ENCODE results near the gene MST1R.
"Not testable (repeated sequence)": the region's sequence is repeated elsewhere in the genome, so short reads cannot be mapped to it uniquely, and the experiment has no call there.

MST1R gene

DNA sequence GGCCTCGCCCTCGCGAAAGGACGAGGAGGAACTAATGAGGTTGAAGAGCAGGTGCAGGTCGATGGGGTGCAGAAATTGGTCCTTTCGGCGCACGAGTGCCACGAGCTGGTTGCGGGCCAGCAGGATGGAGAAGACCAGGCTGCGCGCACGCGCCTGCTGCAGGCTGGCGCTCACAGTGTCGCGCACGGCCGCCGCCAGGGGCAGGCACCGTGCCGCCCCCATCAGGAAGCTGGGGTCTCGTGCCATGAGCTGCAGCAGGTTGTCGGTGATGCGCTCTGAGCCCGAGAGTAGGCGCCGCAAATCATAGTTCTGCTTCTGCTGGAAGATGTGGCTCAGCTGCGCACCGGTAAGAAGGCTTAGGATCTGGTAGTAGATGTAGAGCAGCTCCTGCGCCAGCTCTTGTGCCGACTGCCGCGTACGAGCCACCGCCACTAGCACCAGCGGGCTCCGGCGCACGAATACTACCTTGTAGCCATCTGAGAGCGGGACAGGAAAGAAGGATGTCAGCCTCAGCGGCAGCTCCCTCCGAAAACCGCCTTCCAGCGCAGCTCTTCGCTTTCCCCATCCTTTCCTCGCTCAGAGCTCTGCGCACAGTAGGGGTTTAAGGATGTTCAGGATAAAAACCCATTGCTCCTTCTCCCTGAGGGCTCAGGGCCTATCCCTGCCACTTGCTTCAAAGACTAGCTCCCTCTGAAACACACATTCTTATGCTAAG, 6.9 kb upstream of the MST1R start:
- Histone ChIP-seq H3K27ac (ENCODE audit: low read length) (no peak overlapping the region), H3K27me3 (ENCODE audit: low read depth, low read length) (no peaks in the 10 kb centered on the region), H3K4me3 (ENCODE audit: low read depth in 1 of 2, low read length in 2 of 2) (no peak overlapping the region), H3K36me3 (ENCODE audit: control insufficient read depth in 1 of 2, insufficient read depth in 2 of 2, low read length in 2 of 2) (peaks cover 13 to 40% of the 10 kb centered on the region in 2 donors), H3K4me1 (ENCODE audit: control insufficient read depth in 1 of 2, insufficient read depth in 2 of 2, low read length in 2 of 2) (peaks cover 5 to 12% of the 10 kb centered on the region in 2 donors), H3K9me3 (ENCODE audit: control insufficient read depth in 1 of 2, low read length in 2 of 2) (no peaks in the 10 kb centered on the region)

DNA sequence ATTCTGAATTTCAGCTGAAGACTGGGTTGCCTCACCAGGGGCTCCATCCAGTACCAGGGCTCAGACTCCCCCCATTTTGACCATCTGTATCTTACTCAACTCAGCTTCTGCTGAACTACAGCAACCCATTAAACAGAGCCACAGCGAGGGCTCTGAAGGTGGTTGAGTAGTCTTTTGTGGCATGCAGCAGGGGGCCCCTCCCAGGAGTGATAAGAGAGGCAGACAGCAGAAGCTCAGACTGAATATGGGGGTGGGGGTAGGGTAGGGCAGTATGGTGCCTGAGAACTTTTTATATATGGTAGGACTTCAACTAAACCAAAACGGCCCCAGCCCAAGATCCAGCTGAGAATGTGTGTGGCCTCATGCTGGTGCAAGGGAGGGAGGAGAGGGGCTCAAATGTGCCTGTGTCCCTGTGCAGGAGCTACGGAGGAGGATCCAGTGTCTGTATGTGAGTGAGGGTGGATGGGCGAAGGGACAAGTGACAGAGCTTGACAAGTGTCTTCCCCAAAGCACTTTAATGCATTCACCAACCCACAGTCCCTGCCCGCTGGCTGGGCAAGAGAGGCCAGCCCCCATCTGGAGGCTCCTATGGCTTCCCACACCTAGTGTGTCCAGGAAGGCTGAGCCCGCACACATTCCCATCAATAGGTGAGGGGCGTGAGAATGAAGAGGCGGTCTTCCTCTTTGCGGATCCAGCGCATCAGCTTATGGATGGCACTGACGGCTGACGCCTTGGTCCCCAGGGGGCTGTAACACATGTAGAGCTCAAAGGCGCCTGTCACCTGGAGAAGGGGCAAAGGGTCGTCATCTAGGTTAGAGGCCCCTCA, 4.9 kb upstream of the MST1R start:
- Histone ChIP-seq H3K9me3 (ENCODE audit: control insufficient read depth in 1 of 2, low read length in 2 of 2) (no peaks in the 10 kb centered on the region), H3K27ac (ENCODE audit: low read length) (no peak overlapping the region), H3K36me3 (ENCODE audit: control insufficient read depth in 1 of 2, insufficient read depth in 2 of 2, low read length in 2 of 2) (peaks cover 13 to 40% of the 10 kb centered on the region in 2 donors), H3K27me3 (ENCODE audit: low read depth, low read length) (no peaks in the 10 kb centered on the region), H3K4me1 (ENCODE audit: control insufficient read depth in 1 of 2, insufficient read depth in 2 of 2, low read length in 2 of 2) (peaks cover 5 to 19% of the 10 kb centered on the region in 2 donors), H3K4me3 (ENCODE audit: low read depth in 1 of 2, low read length in 2 of 2) (no peak overlapping the region)

- H3K36me3 ChIP-seq (ENCODE audit: control insufficient read depth in 1 of 2, insufficient read depth in 2 of 2, low read length in 2 of 2): peaks cover 0 to 23% of the 10 kb centered on the region in 2 donors
- peak overlapping the region; percentile 53 for H3K27ac ChIP-seq (ENCODE audit: low read length)
- peaks cover 5 to 22% of the 10 kb centered on the region in 2 donors for H3K4me1 ChIP-seq (ENCODE audit: control insufficient read depth in 1 of 2, insufficient read depth in 2 of 2, low read length in 2 of 2)
- H3K27me3 ChIP-seq (ENCODE audit: low read depth, low read length): no peaks in the 10 kb centered on the region
- H3K9me3 ChIP-seq (ENCODE audit: control insufficient read depth in 1 of 2, low read length in 2 of 2): no peaks in the 10 kb centered on the region
- H3K4me3 ChIP-seq (ENCODE audit: low read depth in 1 of 2, low read length in 2 of 2): peak overlapping the region; percentile 9 to 42
Measured at GRCh38 chr3:49906073-49906743, 2.5 kb upstream of the MST1R start.

DNA sequence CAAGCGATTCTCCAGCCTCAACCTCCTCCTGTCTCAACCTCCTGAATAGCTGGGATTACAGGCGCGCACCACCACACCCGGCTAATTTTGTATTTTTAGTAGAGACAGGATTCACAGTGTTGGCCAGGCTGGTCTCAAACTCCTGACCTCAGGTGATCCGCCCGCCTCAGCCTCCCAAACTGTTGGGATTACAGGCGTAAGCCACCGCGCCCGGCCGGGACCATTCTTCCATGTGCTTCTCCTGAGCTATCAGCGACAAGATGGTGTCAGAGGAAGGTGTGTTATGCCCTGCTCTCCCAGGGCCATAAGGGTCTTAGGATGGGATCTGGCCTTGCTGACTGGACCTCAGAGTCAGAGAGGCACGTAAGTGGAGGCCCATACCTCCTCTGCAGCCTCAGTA, 775 bp upstream of the MST1R start:
- peaks cover 5 to 22% of the 10 kb centered on the region in 2 donors for H3K4me1 ChIP-seq (ENCODE audit: control insufficient read depth in 1 of 2, insufficient read depth in 2 of 2, low read length in 2 of 2)
- not testable (repeated sequence) for H3K27ac ChIP-seq (ENCODE audit: low read length); H3K27me3 ChIP-seq (ENCODE audit: low read depth, low read length); H3K36me3 ChIP-seq (ENCODE audit: control insufficient read depth in 1 of 2, insufficient read depth in 2 of 2, low read length in 2 of 2); H3K4me3 ChIP-seq (ENCODE audit: low read depth in 1 of 2, low read length in 2 of 2); H3K9me3 ChIP-seq (ENCODE audit: control insufficient read depth in 1 of 2, low read length in 2 of 2)

GRCh38 chr3:49902511-49903345, 945 bp downstream of the MST1R start:
- peak overlapping the region; percentile 53 to 66 for H3K4me3 ChIP-seq (ENCODE audit: low read depth in 1 of 2, low read length in 2 of 2)
- H3K27me3 ChIP-seq (ENCODE audit: low read depth, low read length): no peaks in the 10 kb centered on the region
- no peaks in the 10 kb centered on the region for H3K36me3 ChIP-seq (ENCODE audit: control insufficient read depth in 1 of 2, insufficient read depth in 2 of 2, low read length in 2 of 2)
- H3K27ac ChIP-seq (ENCODE audit: low read length): peak overlapping the region; percentile 23
- peaks cover 5 to 22% of the 10 kb centered on the region in 2 donors for H3K4me1 ChIP-seq (ENCODE audit: control insufficient read depth in 1 of 2, insufficient read depth in 2 of 2, low read length in 2 of 2)
- no peaks in the 10 kb centered on the region for H3K9me3 ChIP-seq (ENCODE audit: control insufficient read depth in 1 of 2, low read length in 2 of 2)

DNA sequence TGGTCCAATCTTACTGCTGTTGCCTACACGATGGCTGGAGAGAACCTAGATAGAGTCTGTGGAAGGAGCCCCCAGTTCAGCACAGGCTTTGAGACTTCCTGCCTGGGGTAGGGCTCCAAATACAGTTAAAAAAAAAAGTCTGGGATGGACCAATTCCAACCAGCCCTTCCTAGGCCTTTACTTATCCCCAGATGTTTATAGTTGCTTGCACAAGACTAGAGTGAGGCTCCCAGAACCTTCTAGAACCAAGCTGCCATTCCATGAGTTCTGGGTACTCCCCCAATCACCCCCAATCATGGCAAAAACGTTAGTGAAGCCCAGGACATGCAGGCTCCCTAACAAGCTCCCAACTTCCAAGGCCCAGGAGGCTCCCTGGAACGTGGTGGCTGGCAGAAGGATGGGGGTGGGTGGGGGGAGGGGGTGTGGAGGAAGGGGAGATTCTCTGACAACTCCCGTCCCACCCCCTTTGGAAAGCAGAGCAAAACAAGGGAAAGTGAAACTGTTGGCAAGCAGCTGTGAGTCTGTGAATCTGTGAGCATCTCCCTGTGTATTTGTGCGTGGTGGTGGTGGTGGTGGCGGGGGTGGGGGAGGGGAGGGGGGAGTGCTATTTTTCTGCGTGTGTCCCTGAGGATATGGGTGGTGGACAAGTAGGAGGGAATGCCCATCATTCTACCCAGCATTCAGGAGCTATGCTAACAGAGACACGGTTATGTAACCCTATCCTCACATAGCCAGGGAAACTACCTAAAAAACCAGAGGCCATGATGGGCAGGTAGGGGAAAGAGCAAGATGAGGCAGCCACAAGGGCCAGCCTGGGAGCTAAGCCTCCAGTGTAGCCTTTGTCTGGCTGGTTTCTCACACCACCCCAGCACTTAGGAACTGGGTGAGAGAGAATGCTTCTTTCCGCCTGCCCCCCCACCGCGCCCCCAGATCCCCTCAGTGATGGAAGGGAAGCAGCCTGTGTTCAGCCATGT, 2.0 kb downstream of the MST1R start:
- peaks cover 5 to 21% of the 10 kb centered on the region in 2 donors for H3K4me1 ChIP-seq (ENCODE audit: control insufficient read depth in 1 of 2, insufficient read depth in 2 of 2, low read length in 2 of 2)
- peak overlapping the region in 1 of 2 donors; percentile 47 for H3K4me3 ChIP-seq (ENCODE audit: low read depth in 1 of 2, low read length in 2 of 2)
- no peaks in the 10 kb centered on the region for H3K9me3 ChIP-seq (ENCODE audit: control insufficient read depth in 1 of 2, low read length in 2 of 2)
- H3K27me3 ChIP-seq (ENCODE audit: low read depth, low read length): no peaks in the 10 kb centered on the region
- H3K27ac ChIP-seq (ENCODE audit: low read length): peak overlapping the region; percentile 83
- peaks cover 0 to 2% of the 10 kb centered on the region in 2 donors for H3K36me3 ChIP-seq (ENCODE audit: control insufficient read depth in 1 of 2, insufficient read depth in 2 of 2, low read length in 2 of 2)

DNA sequence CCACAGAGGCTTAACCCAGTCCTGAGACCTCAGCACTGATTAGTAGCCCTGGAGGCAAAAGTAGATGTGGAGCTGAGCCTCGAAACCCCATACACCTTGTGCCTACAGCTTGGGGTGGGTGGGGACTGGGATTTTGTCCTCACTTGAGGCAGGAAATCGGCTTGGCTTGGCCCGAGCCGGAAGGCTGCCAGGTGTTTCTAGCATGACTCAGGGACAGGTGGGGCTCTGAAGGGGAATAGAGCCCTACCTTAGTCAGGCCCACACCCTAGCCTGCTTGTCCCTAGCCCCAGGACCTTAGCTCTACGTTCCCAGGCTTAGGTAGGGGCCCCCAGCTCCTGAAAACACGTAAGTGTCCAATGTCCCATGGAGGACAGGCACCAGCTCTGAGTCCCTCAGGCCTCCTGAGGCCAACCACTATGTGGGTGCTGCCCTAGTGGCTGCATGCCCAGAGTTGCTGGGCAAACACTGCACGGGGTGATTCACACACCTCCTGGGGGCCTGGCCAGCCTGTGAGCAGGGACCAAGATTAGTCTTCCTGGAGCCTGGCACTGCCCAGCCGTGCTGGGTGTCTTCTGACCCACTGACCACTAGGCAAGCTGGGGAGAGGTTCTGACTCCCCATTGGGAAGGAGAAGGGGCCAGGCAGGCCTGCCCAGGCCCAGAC, 3.1 kb downstream of the MST1R start:
- Histone ChIP-seq H3K4me1 (ENCODE audit: control insufficient read depth in 1 of 2, insufficient read depth in 2 of 2, low read length in 2 of 2) (peaks cover 0 to 11% of the 10 kb centered on the region in 2 donors), H3K9me3 (ENCODE audit: control insufficient read depth in 1 of 2, low read length in 2 of 2) (no peaks in the 10 kb centered on the region), H3K27ac (ENCODE audit: low read length) (peak overlapping the region; percentile 83), H3K36me3 (ENCODE audit: control insufficient read depth in 1 of 2, insufficient read depth in 2 of 2, low read length in 2 of 2) (peaks cover 0 to 11% of the 10 kb centered on the region in 2 donors), H3K4me3 (ENCODE audit: low read depth in 1 of 2, low read length in 2 of 2) (peak overlapping the region in 1 of 2 donors; percentile 47), H3K27me3 (ENCODE audit: low read depth, low read length) (no peaks in the 10 kb centered on the region)

DNA sequence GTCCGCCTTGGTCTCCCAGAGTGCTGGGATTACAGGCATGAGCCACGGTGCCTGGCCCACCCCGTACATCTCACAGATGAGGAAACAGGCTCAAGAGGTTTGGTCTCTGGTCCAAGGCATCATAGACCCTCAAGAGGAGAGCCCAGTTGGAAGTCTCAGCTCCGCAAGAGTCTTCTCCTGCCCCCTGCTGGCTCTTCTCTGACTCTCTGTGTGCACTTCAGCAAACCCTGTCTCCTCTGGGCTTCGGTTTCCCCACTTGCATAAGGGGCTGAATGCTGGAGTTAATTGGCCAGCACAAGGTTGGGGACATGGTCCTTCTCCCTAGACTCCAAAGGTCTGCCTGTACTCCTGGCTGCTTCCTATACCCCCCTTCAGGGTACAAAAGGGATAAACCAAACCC, 3.9 kb downstream of the MST1R start:
- peak overlapping the region; percentile 83 for H3K27ac ChIP-seq (ENCODE audit: low read length)
- H3K4me3 ChIP-seq (ENCODE audit: low read depth in 1 of 2, low read length in 2 of 2): peak overlapping the region in 1 of 2 donors; percentile 12
- H3K9me3 ChIP-seq (ENCODE audit: control insufficient read depth in 1 of 2, low read length in 2 of 2): no peaks in the 10 kb centered on the region
- no peaks in the 10 kb centered on the region for H3K27me3 ChIP-seq (ENCODE audit: low read depth, low read length)
- peaks cover 0 to 10% of the 10 kb centered on the region in 2 donors for H3K4me1 ChIP-seq (ENCODE audit: control insufficient read depth in 1 of 2, insufficient read depth in 2 of 2, low read length in 2 of 2)
- peaks cover 0 to 19% of the 10 kb centered on the region in 2 donors for H3K36me3 ChIP-seq (ENCODE audit: control insufficient read depth in 1 of 2, insufficient read depth in 2 of 2, low read length in 2 of 2)

GRCh38 chr3:49898991-49899390, 4.7 kb downstream of the MST1R start:
- H3K9me3 ChIP-seq (ENCODE audit: control insufficient read depth in 1 of 2, low read length in 2 of 2): no peaks in the 10 kb centered on the region
- H3K27me3 ChIP-seq (ENCODE audit: low read depth, low read length): no peaks in the 10 kb centered on the region
- peaks cover 0 to 8% of the 10 kb centered on the region in 2 donors for H3K4me1 ChIP-seq (ENCODE audit: control insufficient read depth in 1 of 2, insufficient read depth in 2 of 2, low read length in 2 of 2)
- H3K36me3 ChIP-seq (ENCODE audit: control insufficient read depth in 1 of 2, insufficient read depth in 2 of 2, low read length in 2 of 2): peaks cover 0 to 20% of the 10 kb centered on the region in 2 donors
- no peak overlapping the region for H3K27ac ChIP-seq (ENCODE audit: low read length)
- H3K4me3 ChIP-seq (ENCODE audit: low read depth in 1 of 2, low read length in 2 of 2): no peak overlapping the region
